GM10266 (cell line): ENCODE results near the gene GIT1.

ENCODE experiments used
- DNase-seq: peaks from one replicate; pipeline ENCODE4 v3.0.0; 2012; ENCODE audit errors: extremely low spot score
- TF ChIP-seq, protein P1 (sequence below): IDR thresholded peaks from 2 replicates; pipeline ENCODE4 v1.5.1; 2012; ENCODE audit warnings: mild to moderate bottlenecking, low read depth; ENCODE audit not compliant: control insufficient read depth, insufficient read depth; ENCODE audit errors: missing control alignments

The GIT1 gene

DNA sequence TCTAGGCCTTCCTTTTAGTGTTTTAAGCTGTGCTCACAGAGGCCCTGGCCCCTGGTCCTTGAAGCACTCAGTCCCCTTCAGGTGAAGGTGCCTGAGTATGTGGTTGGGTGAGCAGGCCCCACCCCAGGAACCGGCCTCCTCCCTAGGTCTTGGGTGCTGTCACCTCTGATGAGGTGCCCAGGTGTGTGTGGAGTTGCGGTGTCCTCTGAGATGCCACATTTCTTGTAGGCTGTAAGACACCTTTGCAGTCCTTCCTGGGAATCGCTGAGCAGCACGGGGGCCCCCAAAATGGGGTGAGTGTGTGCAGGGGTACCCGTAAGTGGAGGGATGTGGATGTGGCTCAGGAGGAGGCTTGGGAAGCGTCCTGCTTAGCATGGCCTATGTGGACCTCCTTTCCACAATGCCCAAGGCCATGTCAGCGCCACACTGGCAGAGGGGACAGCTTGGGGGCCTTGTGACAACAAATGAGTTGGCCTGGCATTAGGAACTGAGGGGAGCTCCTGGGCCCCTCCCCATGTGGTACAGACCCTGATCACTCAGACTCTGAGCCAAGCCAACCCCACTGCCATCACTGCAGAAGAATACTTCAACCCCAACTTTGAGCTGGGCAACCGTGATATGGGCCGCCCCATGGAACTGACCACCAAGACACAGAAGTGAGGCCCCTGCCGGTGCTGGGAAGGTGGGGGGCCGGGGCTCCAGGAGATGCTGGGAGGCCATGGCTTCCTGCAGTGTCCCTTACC is 22.1 kb upstream of the GIT1 start:
- no peak for DNase-seq

DNA sequence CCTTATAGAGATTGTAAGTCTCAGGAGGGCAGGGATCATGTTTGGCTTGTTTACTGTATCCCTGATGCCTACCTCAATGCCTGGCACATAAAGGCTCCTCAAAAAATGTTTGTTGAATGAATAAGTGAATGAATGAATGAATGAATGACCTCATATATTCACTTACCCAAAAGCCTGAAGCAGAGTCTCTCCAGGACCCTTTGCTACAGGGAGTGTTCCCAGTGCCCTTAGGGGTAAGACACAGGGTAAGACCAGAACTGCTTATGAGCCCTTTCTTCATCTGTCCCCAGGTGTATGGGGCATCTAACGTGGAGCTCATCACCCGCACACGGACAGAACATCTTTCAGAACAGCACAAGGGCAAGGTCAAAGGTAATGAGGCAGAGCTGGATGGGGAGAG is 20.9 kb upstream of the GIT1 start:
- no peak for DNase-seq
- TF ChIP-seq, protein P1, sequence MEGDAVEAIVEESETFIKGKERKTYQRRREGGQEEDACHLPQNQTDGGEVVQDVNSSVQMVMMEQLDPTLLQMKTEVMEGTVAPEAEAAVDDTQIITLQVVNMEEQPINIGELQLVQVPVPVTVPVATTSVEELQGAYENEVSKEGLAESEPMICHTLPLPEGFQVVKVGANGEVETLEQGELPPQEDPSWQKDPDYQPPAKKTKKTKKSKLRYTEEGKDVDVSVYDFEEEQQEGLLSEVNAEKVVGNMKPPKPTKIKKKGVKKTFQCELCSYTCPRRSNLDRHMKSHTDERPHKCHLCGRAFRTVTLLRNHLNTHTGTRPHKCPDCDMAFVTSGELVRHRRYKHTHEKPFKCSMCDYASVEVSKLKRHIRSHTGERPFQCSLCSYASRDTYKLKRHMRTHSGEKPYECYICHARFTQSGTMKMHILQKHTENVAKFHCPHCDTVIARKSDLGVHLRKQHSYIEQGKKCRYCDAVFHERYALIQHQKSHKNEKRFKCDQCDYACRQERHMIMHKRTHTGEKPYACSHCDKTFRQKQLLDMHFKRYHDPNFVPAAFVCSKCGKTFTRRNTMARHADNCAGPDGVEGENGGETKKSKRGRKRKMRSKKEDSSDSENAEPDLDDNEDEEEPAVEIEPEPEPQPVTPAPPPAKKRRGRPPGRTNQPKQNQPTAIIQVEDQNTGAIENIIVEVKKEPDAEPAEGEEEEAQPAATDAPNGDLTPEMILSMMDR: no peak

More for the DNA sequence above, 22.1 kb upstream of the GIT1 start:
- TF ChIP-seq, protein P1: no peak

DNA sequence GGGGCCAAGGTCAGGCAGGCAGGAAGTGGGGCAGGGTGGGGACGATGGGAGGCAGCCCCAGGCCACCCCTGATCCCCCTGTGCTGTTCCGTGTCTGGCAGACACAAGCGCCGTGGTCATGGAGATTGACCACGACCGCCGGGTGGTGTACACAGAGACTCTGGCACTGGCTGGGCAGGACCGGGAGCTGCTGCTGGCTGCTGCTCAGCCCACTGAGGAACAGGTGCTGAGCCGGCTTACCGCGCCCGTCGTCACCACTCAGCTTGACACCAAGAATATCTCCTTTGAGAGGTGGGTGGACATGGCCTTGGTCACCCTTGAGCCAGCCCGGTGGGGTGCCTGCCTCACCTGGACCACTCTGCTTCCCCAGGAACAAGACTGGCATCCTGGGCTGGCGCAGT is 19.5 kb upstream of the GIT1 start:
- TF ChIP-seq, protein P1: no peak

DNA sequence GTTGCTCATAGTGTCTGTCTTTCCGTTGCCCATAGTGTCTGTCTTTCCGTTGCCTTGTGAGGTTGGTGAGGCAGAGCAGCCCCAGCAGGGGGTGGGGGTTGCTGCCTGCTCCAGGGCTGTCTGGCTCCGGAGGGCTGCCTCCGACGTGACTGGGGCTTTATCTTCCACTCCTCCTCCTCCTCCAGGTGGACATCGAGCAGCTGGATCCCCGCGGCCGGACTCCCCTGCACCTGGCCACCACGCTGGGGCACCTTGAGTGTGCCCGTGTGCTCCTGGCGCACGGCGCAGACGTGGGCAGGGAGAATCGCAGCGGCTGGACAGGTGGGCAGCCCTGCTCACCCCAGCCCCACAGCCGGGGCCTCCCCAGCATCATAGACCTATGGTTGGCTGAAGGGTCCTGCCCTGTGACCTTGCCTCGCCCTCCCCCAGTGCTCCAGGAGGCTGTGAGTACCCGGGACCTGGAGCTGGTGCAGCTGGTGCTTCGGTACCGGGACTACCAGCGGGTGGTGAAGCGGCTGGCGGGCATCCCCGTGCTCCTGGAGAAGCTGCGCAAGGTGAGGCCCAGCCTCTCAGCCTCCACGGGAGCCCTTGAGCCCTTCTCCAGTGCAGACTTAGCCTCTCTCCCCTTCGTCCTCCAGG is 18.2 kb upstream of the GIT1 start:
- DNase-seq: no peak
- TF ChIP-seq, protein P1: no peak

More for the DNA sequence above, 19.5 kb upstream of the GIT1 start:
- DNase-seq: no peak

DNA sequence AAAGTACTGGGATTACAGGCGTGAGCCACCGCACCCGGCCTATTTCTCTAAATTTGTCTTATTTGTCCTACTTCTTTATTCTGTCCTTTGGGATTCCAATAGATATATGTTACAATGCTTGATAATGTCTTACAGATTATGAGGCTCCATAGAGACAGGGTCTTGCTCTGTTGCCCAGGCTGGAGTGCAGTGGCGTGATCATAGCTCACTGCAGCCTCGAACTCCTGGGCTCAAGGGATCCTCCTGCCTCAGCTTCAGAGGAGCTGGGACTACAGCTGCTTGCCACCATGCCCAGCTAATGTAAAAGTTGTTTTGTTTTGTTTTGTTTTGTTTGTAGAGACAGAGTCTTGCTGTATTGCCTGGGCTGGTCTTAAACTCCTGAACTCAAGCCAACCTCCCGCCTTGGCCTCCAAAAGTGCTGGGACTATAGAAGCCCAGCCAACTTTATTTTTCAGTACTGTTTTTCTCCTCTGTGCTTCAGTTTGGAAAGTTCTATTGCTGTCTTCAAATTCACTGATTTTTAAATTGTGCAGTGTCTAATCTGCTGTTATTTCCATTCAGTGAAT is 13.7 kb upstream of the GIT1 start:
- DNase-seq: no peak
- TF ChIP-seq, protein P1: no peak

DNA sequence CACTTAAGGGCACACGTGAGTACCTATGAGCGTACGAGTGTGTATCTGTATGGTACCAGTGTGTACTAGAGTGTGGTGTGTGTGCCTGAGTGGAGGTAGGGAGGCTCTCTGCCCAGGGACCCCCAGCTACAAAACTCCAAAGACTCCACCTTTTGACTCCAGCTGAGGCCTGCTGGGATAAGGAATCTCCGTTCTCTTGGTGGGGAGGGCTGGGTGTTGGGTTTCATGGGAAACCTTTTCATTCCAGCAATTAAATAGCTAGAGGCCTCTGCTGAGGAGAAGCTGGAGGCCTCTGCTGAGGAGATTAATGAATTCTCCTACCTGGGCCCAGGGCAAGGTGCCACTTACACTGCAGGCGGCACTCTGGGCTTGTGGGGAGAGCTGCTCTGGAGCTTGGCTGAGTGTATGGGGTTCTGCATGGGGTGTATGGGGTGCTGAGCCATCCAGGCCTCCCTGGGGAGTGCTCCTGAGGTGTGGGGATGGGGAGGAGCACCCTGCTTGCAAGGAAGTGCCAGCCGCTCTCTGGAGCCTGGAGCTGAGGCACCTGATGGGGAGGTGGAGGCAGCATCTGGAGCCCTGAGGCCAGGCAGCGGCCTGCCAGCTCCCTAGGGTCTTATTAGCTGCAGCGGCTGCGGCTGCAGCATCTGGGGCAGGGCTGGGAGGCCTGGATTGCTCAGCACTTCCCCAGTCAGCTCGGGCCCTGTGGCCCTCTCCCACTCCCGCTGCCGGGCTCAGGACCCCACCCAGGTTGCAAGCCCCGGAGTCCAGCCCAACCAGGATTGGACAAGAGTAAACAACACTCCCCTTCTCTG is 8.1 kb upstream of the GIT1 start:
- DNase-seq: no peak
- TF ChIP-seq, protein P1: no peak

DNA sequence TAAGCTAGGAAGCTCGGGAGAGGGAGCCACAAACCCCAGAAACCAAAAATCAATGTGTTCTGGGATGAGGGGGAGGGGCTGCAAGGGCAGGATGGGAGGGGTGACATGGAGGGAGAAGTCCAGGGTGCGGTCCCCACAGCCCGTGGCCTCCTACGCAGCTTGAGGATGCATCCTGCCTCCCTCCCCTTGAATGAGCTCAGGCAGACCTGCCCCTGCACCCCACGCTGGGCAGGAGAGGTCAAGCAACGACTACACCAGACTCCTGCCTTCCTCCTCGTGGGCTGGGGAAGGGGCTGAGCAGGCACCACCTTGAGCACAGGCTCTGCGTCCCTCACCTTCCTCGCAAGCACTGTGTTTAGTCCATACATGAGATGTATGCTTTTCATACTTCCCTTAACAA is 7.4 kb upstream of the GIT1 start:
- TF ChIP-seq, protein P1: no peak
- DNase-seq: no peak
